IPS DF 4.7 (cell line): Measurements from ENCODE around the gene GMDS.

Source experiments
- DNase-seq: peaks from one replicate; pipeline ENCODE4 v3.0.0-alpha.2; 2013; ENCODE audit warnings: low spot score; ENCODE audit errors: extremely low read depth

GMDS gene

GRCh38 chr6:2240961-2241360, 4.4 kb downstream of the GMDS start:
- DNase-seq = no peak

- no peak for DNase-seq
These were observed 8.4 kb downstream of the GMDS start for GRCh38 chr6:2237001-2237400.

DNA sequence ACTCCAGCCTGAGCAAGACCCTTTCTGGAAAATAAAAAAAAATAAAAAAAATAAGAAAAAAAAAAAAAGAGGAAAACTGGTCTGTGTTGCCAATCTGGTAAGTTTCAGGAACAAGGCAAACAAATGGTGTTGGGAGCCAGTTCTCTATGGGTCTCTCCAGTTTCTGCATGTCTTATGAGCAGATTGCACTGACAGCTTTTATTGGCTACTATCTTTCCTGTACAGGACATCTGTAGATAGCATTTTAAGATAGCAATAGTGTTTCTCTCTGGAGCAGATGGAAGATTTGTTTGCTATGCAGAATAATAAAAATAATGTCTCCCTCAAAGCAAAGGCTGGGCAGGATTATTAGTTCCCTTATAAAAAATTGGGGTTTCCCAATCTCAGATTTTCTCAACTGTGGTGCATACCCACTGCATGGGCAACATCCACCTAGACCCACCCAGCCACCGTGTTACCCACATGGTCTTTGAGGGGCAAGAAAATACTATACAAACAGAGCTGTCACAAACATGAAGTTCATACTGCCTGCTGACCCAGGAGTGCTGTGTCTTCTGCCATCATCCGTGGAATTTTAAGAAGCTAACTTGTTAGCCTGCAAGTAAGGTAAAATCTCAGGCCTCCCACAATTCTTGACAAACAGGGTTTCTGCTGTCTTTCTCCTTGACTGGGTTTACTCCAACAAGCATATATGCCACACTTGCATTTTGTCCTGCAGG, 9.5 kb downstream of the GMDS start:
- no peak for DNase-seq

DNA sequence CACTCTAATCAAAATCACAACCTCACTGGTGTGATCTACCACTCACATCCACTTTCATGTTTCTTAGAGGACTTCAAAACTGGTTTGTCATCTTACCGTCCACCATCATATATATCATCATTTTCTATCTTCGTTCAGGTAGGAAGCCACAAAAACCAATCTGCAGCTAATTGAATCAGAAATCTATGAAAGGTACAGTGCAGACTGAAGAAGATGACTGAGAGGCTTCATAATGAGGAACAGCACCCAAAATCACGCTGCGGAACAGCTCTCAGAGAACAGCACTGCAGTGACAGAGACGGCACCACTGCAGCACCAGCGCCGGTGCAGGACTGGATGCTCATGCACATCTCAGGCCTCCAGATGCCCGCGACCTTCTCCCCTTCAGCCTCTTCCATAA, 13.0 kb downstream of the GMDS start:
- DNase-seq = no peak

- no peak for DNase-seq
These were observed 14.0 kb downstream of the GMDS start for GRCh38 chr6:2231438-2231837.

- DNase-seq = no peak
These were observed 14.6 kb downstream of the GMDS start for GRCh38 chr6:2230659-2231277.

- no peak for DNase-seq
These were observed 15.7 kb downstream of the GMDS start for GRCh38 chr6:2229742-2230141.

GRCh38 chr6:2229039-2229438, 16.4 kb downstream of the GMDS start:
- no peak for DNase-seq

GRCh38 chr6:2228392-2228791, 17.0 kb downstream of the GMDS start:
- DNase-seq = no peak

- DNase-seq = no peak
These were observed 18.6 kb downstream of the GMDS start for GRCh38 chr6:2226775-2227174.

DNA sequence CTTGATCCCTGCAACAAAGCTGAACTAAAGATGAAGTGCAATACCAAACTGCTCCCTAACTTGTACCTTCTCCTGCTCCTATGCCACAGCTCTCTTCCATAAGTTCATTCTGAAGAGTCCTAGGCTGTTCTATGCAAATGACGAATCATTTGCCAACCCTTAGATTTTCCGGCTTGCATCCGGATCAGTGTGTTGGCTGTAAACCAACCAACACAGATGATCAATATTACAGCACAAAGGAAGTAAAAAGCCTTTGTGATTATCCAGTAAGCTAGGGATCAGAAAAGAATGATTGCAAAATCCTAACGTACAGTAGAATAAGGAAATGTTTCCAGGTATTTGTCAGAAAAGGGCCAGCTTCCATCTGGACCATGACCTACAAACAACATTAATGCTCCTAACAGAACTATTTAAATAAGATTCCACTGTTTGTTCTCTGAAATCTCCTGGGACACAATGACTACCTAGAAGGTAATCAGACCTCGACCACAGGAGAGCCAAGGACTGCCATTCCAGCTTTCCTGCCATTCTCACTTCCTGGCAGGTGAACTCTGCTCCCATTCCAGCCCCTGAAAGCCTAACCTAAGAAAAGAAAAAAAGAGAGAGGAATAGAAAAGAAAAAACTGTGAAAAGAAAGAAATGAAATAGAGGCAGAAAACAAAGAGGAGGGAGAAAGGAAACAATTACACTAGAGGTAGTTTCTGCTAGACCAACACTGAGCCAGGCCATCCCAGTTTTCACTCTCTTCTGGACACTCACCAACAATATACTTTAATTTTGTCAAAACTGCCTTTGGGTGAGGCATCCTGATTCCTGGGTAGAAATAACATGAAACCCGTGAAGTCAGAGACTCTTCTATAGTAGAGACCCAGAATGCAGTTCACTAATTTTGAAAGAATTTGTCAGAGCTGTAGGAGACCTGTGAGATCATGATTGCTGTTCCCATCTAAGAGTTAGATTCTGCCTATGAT, 19.7 kb downstream of the GMDS start:
- no peak for DNase-seq

- DNase-seq = no peak
These were observed 20.5 kb downstream of the GMDS start for GRCh38 chr6:2224847-2225382.

GRCh38 chr6:2222275-2222842, 23.0 kb downstream of the GMDS start:
- DNase-seq = no peak

- DNase-seq = no peak
These were observed 23.6 kb downstream of the GMDS start for GRCh38 chr6:2221726-2222274.

- DNase-seq = no peak
These were observed 25.3 kb downstream of the GMDS start for GRCh38 chr6:2220154-2220553.

DNA sequence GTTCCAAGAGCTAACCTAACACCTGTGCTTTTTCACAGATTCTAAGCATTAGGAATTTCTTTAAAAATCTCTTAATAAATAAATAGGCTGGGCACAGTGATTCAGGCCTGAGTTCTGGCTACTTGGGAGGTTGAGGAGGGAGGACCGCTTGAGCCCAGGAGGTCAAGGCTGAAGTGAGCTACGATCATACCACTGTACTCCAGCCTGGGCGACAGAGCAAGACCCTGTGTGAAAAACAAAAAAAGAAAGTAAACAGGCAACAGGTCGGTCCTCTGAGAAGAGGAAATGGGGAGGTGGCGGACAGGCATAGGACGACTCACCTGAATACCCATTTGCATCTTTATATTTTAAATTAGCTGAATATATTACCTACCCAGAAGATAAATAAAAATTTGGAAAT, 26.5 kb downstream of the GMDS start:
- DNase-seq = no peak

DNA sequence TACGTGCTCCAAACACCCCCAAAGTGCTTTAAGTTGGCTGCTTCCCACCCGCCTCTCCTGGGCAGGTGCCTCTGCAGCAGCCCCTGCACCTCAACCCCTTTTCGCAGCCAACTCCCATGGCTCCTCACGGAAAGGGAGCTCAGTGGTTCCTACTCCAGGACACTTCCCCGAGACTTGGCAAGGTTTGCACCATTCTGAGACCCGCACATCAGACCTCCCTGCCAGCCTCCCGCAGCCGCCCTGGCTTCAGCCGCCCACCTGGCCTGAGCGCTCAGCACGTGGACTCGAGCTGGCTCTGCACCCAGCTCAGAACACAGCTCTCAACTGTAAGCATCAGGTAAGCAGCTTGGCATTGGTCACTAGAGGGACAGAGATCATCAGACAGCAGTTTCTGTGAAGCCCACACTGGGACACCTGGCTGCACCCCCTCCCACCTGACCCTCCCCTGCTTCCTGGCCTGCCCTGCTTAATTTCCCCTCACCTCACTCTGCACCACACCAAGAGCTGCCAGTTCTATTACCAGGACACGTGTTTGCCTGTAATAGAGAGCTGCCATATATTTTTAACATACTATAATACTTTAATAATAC, 28.5 kb downstream of the GMDS start:
- DNase-seq = no peak

- DNase-seq = no peak
These were observed 30.1 kb downstream of the GMDS start for GRCh38 chr6:2215342-2215741.

GRCh38 chr6:2213086-2213485, 32.3 kb downstream of the GMDS start:
- DNase-seq = no peak

- DNase-seq = peak; percentile 53
These were observed 36.1 kb downstream of the GMDS start for GRCh38 chr6:2209226-2209809.
